ENCODE measurements around the gene AADACL2.

The AADACL2 gene

GRCh38 chr3:151769175-151769574, 35.4 kb downstream of the AADACL2 start:
- no peak overlapping the region for H3K27ac ChIP-seq (replicated peaks)
- H3K4me3 ChIP-seq (replicated peaks; ENCODE audit: insufficient read depth, low read length), result no peak overlapping the region
- H3K27me3 ChIP-seq (ENCODE audit: insufficient read depth, poor library complexity, severe bottlenecking), result no peaks in the 10 kb centered on the region
- TF ChIP-seq CTCF (IDR thresholded peaks at IDR 0.05; ENCODE audit: insufficient read depth, low read length) (no peak), GABPA (IDR thresholded peaks at IDR 0.05; ENCODE audit: low read depth) (no peak), REST (IDR thresholded peaks at IDR 0.05; ENCODE audit: insufficient replicate concordance, low read depth) (no peak), POLR2AphosphoS5 (IDR thresholded peaks at IDR 0.05; ENCODE audit: low read depth) (no peak), SPI1 (IDR thresholded peaks at IDR 0.05; ENCODE audit: borderline replicate concordance, low read depth) (no peak)
- DNase-seq (ENCODE audit: low read depth in 1 of 2, low spot score in 1 of 2), result no peak

- Histone ChIP-seq H3K27me3 (ENCODE audit: insufficient read depth, poor library complexity, severe bottlenecking) (no peaks in the 10 kb centered on the region), H3K27ac (replicated peaks) (no peak overlapping the region), H3K4me3 (replicated peaks; ENCODE audit: insufficient read depth, low read length) (no peak overlapping the region)
- no peak for TF ChIP-seq REST (IDR thresholded peaks at IDR 0.05; ENCODE audit: insufficient replicate concordance, low read depth)
- no peak for TF ChIP-seq GABPA (IDR thresholded peaks at IDR 0.05; ENCODE audit: low read depth)
- no peak for TF ChIP-seq POLR2AphosphoS5 (IDR thresholded peaks at IDR 0.05; ENCODE audit: low read depth)
- no peak for TF ChIP-seq CTCF (IDR thresholded peaks at IDR 0.05; ENCODE audit: insufficient read depth, low read length)
- no peak for TF ChIP-seq SPI1 (IDR thresholded peaks at IDR 0.05; ENCODE audit: borderline replicate concordance, low read depth)
- no peak for DNase-seq (ENCODE audit: low read depth in 1 of 2, low spot score in 1 of 2)
Observed at GRCh38 chr3:151770956-151771355, 37.2 kb downstream of the AADACL2 start.

- no peak overlapping the region for H3K27ac ChIP-seq (replicated peaks)
- DNase-seq (ENCODE audit: low read depth in 1 of 2, low spot score in 1 of 2), result no peak
- no peak overlapping the region for H3K4me3 ChIP-seq (replicated peaks; ENCODE audit: insufficient read depth, low read length)
- no peaks in the 10 kb centered on the region for H3K27me3 ChIP-seq (ENCODE audit: insufficient read depth, poor library complexity, severe bottlenecking)
- no peak for TF ChIP-seq GABPA (IDR thresholded peaks at IDR 0.05; ENCODE audit: low read depth)
- TF ChIP-seq CTCF (IDR thresholded peaks at IDR 0.05; ENCODE audit: insufficient read depth, low read length), result no peak
- no peak for TF ChIP-seq SPI1 (IDR thresholded peaks at IDR 0.05; ENCODE audit: borderline replicate concordance, low read depth)
- no peak for TF ChIP-seq POLR2AphosphoS5 (IDR thresholded peaks at IDR 0.05; ENCODE audit: low read depth)
- TF ChIP-seq REST (IDR thresholded peaks at IDR 0.05; ENCODE audit: insufficient replicate concordance, low read depth), result no peak
Observed at GRCh38 chr3:151772825-151773480, 39.2 kb downstream of the AADACL2 start.
